Esophagus muscularis mucosa (tissue), 3 donors: ENCODE measurements around the gene PRKACA.

Experiments used
- CTCF ChIP-seq, 3 experiments: fragments of 200-600 bp in 2 of 3; fragments of 450-650 bp in 1 of 3; sonication (generic) in 2 of 3; IDR thresholded peaks; one replicate each; pipeline ENCODE4 v1.5.1; 2017 to 2019; ENCODE audit warnings: antibody characterized with exemption in 3 of 3, mild to moderate bottlenecking in 2 of 3, moderate library complexity in 1 of 3
- POLR2AphosphoS5 ChIP-seq, 2 donors: sonication (generic); formaldehyde crosslinking; IDR thresholded peaks; one replicate each; pipeline ENCODE4 v1.6.1; 2017; ENCODE audit warnings: antibody characterized with exemption in 2 of 2

GRCh38 chr19:14112809-14113385, 4.7 kb downstream of the PRKACA start:
- no peak for TF ChIP-seq CTCF (IDR thresholded peaks at IDR 0.05)
- TF ChIP-seq POLR2AphosphoS5 (IDR thresholded peaks at IDR 0.05), result no peak
